GM15510 (cell line): ENCODE measurements around the gene EPB41L4A.

ENCODE experiments used
- POLR2A ChIP-seq: IDR thresholded peaks from 3 replicates; pipeline ENCODE4 v1.6.1; 2011; ENCODE audit warnings: borderline replicate concordance; ENCODE audit not compliant: insufficient read length; ENCODE audit errors: extremely low read depth

EPB41L4A gene

DNA sequence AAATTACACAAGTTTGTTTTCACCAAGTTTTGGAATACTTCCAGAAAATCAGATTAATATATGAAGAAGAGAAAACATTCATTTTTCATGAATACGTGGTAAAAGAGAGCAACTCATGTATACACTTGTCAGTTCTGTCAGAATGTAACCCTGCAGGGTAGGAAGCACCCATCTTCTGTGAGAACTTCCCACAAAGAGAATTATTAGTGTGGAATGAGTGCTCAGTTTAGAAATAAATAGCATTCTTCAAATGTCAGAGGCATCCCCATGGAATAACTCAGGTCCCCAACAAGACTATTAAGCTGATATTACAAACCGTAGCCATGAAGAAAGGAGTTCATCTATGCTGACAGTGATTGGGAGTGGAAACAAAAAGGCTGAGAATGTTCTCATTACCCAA, 45.2 kb downstream of the EPB41L4A start:
- TF ChIP-seq POLR2A = no peak

DNA sequence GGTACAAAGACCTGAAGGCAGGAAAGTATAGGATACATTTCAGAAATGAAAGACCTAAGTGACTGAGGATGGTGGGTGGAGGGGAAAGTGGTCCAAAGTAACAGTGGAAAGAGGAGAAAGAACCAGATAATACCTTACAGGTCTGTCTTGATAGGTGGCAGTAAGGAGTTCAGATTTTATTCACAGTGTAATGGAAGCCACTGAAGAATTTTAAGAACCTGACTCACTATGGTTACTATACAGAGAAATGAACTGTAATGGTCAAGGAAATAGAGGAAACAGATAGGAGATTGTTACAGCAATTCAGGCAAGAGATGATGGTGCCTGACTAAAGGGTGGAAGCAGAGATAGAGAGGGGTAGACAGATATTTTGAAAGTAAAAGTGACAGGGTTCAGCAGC, 46.5 kb downstream of the EPB41L4A start:
- TF ChIP-seq POLR2A = no peak

DNA sequence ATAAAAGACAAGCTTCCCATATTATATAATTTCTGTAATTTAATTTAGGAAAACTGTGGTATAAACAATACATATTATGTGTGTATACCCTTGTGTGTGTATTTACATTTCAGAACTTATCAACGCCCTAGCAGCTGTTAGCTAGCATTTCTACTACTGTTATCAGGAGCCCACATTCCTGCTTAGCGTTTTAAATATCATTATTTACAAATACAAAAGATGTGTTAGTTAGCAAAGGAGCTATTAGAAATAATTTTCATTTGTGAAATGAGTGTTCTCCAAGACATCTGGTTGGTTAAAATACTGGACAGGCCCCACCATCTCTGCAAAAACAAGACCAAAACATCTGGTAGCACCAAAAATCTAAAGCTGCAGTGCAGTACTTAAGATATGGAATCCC, 48.0 kb downstream of the EPB41L4A start:
- TF ChIP-seq POLR2A = no peak

DNA sequence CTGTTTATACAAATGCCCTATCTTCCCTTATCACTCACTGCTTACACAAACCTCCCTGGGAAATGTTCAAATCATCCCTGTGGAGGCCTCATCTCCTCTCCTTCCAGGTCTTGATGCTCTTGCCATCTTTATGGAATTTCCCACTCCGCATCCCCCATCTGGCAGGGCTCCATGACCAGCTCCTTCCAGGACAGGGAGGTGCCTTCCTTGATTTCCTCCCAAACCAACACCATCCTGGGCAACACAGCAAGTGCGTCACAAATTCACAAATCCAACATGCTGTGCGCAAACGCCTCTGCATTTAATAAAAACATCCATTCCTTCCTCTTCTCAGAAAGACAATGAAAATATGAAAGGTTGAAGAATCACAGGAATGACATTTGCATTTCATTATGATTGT, 51.7 kb downstream of the EPB41L4A start:
- TF ChIP-seq POLR2A = no peak

DNA sequence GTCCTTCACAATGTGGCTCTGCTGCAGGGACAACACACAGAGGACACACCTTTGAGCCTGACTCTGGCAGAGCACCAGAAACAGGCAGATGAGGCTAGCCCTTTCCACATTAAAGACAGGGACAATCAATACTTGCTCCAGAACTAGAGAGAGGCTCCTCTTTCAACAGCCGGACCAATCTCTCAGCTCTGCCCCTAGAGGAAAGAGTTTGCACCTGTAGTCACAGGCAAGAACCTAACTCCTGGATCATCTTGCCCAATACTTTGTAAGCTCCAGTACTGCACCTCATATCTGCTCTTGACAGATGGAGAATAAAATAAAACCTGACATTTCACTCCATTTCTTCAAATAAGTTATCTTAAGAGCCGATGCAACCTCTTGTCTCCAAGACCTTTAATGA, 52.1 kb downstream of the EPB41L4A start:
- TF ChIP-seq POLR2A = no peak

DNA sequence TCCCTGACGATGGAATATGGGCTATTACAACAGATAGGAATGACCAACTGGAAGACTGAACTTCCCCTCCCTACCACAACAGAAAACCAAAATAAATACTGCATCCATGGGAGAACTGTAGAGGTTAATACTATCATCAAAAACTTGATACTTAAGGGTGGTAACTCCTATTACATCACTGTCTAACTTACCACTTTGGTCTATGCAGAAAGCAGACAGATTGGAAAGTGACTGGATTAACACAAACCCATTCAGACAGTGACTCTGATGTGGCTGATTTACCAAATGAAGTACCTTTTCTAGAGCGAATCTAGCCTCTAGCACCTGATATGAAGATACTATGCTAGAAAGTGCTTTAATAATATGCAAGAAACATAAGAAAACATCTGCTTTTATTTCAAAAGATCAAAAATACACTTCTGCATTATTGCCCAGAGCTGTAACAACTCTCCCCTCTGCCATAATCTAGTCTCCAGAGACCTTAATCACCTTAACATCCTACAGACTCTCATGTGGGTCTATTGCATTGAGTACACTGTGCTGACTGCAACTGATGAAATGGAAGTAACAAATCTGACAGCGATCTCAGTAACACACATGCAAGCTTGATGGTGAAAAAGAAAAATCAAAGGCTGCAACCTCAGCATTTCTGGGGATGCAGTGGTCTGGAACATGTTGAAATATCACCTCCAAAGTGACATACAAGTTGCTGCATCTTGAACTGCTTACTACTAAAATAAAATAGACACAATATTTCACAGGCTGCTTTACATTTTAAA, 62.7 kb downstream of the EPB41L4A start:
- no peak for TF ChIP-seq POLR2A

DNA sequence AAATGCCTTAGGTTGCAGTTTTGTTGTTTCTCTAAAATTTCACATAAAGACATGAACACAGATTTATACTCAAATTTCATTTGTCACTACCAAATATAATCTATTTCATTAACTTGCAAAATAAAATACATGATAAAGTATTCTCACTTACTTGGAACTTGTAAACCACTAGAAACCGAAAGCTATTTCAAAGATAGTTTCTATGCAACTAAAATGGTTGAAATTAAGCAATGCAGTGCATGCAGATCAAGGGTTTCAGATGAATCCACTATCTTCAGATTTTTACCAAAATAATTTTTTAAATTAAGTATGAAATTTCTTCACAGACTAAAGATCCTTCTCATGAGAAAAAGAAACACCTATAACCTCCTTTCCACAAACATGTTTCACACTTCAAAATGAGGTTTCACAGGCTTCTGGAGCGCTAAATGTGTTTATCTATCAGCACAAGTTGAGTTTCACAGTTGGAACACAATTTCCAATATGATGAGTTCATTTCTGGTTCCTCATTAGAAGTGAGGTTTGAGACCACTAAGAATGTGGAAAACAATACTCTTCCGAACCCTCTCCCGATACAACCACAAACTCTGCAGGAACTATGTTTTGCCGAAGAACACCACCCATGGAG, 63.9 kb downstream of the EPB41L4A start:
- TF ChIP-seq POLR2A = no peak

DNA sequence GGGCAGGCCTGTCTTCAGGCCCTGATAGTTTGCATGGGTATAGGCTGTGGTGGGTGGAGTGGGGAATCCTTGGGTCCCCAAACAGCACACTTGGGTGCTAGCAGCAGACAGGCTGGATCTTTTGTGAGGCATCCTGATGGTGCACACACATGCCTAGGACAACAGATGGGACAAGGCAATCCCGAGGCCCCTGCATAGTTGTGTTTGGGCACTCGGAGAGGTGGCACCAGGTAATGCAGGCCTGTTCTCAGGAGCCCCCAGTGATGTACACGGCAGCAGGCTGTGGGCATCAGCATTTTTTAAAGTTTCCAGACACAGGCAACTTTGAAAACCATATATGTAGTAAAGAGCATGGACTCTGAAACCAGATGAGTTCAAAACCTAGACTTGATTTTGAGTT, 65.4 kb downstream of the EPB41L4A start:
- no peak for TF ChIP-seq POLR2A

DNA sequence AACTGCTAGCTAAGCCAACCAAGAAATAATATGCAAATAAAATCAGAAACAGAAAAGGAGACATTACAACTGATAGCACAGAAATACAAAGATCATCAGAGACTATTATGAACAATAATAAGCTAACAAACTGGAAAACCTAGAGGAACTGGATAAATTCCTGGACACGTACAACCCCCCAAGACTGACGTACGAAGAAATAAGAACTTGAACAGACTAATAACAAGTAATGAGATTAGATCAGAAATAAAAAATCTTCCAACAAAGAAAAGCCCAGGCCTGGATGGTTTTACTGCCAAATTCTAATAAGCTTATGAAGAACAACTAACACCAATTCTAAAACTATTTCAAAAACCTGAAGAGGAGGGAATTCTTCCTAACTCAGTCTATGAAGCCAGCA, 67.9 kb downstream of the EPB41L4A start:
- TF ChIP-seq POLR2A = no peak

DNA sequence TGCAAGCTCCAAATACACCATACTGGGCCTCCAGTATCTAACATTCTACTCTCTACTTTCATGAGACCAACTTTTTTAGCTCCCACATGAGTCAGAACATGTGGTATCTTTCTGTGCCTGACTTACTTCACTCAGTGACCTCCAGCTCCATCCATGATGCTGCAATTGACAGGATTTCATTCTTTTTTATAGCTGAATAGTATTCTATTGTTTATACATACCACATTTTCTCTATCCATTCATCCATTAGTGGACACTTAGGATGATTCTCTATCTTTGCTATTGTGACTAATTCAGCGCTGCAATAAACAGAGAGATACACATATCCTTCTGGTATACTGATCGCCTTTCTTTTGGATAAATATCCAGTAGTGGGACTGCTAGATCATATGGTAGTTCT, 68.5 kb downstream of the EPB41L4A start:
- no peak for TF ChIP-seq POLR2A

DNA sequence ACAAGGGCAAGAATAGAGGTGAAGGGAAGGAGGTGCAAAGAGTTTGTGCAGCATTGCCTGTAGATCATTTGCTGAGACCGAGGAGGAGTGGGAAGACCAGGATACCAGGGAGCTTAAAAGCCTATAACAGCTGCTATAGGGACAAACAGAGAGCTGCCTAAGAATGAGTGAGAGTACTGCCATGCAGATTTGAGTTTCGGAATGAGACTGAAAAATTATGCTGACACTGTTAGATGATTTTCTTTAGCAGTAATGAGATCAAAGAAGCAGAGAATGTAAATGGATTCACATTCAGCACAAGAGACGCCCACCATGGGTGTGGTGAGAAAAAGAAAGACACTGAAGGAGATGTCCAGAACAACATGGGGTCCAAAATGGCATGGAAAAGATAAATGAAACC, 69.7 kb downstream of the EPB41L4A start:
- no peak for TF ChIP-seq POLR2A

DNA sequence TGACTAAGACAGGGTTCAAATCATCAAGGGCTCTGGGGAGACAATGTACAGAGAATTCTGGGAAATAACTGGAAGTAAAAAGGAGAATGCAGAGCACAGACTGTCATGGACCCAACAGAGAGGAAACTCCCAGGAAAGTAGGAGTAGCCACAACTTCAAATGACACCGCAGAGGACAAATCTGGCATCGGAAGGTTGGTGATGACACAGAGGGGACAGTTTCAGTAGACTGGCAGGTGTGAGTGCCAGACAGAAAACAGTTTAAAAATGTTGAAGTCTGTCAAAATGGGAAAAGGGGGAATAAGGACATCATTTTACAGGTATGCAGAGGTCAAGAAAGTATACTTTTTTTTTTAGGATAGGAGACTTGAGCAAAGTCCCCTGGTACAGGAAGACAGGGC, 70.2 kb downstream of the EPB41L4A start:
- TF ChIP-seq POLR2A = no peak

DNA sequence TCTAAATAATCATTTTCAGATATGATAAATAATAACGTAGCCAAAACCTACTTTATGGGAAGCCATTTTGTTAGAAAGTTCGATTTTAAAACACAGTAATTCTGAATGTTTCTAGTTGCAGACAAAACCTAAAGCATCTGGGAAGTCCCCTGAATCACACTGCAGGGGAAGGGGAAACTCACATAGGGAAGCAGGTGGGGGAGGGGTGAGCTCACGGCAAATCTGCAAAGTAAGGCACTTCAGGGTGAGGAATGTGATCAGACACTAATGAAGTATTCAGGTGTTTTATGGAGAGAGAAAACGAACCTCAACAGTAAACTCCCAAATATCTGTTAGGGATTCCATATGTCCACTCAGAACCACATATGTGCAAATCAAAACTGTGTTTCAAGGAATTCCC, 70.7 kb downstream of the EPB41L4A start:
- TF ChIP-seq POLR2A = no peak

DNA sequence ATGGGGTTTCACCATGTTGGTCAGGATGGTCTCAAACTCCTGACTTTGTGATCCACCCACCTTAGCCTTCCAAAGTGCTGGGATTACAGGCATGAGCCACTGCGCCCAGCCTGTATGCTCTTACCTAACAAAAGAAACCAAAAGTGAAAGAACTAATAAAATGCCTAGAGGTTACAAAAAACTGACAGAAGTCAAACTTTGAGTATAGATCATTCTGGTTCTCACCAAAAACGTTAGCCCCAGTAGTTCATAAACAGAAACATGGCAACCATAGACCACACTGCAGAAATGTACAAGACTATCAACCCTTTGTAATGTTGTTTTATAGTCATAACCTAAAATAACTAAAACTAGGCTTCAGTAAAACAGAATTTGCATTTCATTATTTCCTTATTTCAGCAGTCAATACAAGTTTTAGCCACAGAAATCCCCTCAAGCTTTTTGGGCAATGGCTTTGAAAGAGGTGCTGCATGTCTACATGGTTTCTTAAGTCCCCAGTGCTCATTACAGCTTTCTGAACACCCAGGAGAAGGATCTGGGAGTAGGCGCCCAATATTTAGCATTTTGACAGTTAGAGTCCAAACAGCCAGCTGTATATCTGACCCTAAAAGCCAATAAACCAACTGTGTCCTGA, 72.5 kb downstream of the EPB41L4A start:
- TF ChIP-seq POLR2A = no peak

DNA sequence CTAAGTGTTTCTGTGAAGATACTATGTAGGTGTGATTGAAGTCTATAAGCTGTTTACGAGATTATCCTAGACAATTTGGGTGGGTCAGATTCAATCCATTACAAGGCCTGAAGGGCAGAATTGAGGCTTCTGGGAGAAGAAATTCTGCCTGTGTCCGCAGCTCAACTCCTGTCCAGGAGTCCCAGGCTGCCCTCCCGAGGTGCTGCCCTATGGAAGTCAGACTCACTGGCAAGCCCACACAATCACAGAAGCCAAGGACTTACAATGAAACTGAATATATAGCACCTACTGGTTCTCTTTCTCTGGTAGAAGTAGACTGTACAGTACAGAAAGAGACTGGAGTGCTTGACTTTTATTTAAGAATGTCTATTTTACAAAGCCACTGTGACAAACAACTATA, 74.5 kb downstream of the EPB41L4A start:
- TF ChIP-seq POLR2A = no peak

DNA sequence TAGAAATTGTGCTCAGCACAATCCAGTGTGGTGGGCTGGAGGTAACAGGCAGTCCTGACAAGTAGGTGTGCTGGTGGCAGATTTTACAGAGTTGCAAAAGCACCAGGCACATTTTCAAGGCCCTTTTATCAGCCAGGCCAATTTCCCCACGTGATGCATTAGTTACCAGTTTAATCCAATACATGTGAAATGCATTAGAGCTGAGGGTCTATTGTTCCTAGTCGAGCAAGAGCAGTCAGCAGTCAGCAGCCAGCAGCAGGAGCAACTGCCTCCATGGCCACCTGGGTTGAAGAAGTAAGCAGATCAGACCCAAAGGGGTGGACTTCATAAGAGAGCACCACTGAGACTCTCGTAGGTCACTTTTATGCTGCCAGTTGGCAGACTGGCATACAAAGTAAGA, 76.7 kb downstream of the EPB41L4A start:
- no peak for TF ChIP-seq POLR2A
